PC-3 (cell line): ENCODE results near the gene NR1D1. TPM values are rescaled to one million over a fixed set of nuclear protein-coding genes. Genes with fewer than 3 reads are reported as not detected.

Experiments used
- ATAC-seq: fragments of 200-7000 bp; cut with Tn5 transposase; 2 replicates; pipeline ENCODE4 v1.9.1; 2020; ENCODE audit warnings: mild to moderate bottlenecking, moderate library complexity
- BruUV-seq: library from RNA; stranded (reverse); fragments of 400-500 nt; replicated peaks from 2 replicates; lab custom pipeline; 2021; lab: Mats Ljungman, UMichigan
- CTCF ChIA-PET: fragments of 300-600 bp; sonication (Branson Sonifier 250); formaldehyde crosslinking; loops from one replicate; lab custom pipeline; 2022; ENCODE audit warnings: antibody characterized with exemption; lab: Charles Lee
- POLR2A ChIA-PET: fragments of 300-600 bp; sonication (Branson Sonifier 250); formaldehyde crosslinking; loops from one replicate; lab custom pipeline; 2022; ENCODE audit warnings: antibody characterized with exemption; ENCODE audit not compliant: unreplicated experiment; lab: Charles Lee
- DNase-seq: peaks from one replicate; pipeline ENCODE4 v3.0.0-alpha.2; 2015
- H2AFZ ChIP-seq: fragments of 300-600 bp; sonication (generic); 2 replicates; pipeline ENCODE4 v1.6.0; 2016; ENCODE audit warnings: antibody characterized with exemption, low read length
- H3F3A ChIP-seq: fragments of 300-600 bp; sonication (generic); one replicate; pipeline ENCODE4 v1.6.0; 2017; ENCODE audit warnings: antibody characterized with exemption, low read length, control low read depth, mild to moderate bottlenecking; ENCODE audit not compliant: unreplicated experiment
- H3K27ac ChIP-seq: fragments of 300-600 bp; sonication (generic); 2 replicates; pipeline ENCODE4 v1.5.1; 2016; ENCODE audit warnings: mild to moderate bottlenecking, low read length
- H3K27me3 ChIP-seq: fragments of 300-600 bp; sonication (generic); 2 replicates; pipeline ENCODE4 v1.6.1; 2016; ENCODE audit warnings: low read length, mixed read lengths
- H3K36me3 ChIP-seq: fragments of 300-600 bp; sonication (generic); 2 replicates; pipeline ENCODE4 v1.6.1; 2016; ENCODE audit warnings: low read depth, mixed run types, low read length, mixed read lengths
- H3K4me1 ChIP-seq: fragments of 300-600 bp; sonication (generic); 2 replicates; pipeline ENCODE4 v1.5.1; 2016; ENCODE audit warnings: low read length; ENCODE audit not compliant: insufficient read depth
- H3K4me2 ChIP-seq: fragments of 300-600 bp; sonication (generic); 2 replicates; pipeline ENCODE4 v1.6.0; 2016; ENCODE audit warnings: low read length
- H3K4me3 ChIP-seq: fragments of 300-600 bp; sonication (generic); 2 replicates; pipeline ENCODE4 v1.5.1; 2016; ENCODE audit warnings: mild to moderate bottlenecking, low read length, mixed read lengths
- H3K79me2 ChIP-seq: fragments of 300-600 bp; sonication (generic); 2 replicates; pipeline ENCODE4 v1.6.1; 2017; ENCODE audit warnings: low read length, mixed read lengths
- H3K9ac ChIP-seq: fragments of 300-600 bp; sonication (generic); 2 replicates; pipeline ENCODE4 v1.6.0; 2016; ENCODE audit warnings: mild to moderate bottlenecking, low read length
- H3K9me2 ChIP-seq: fragments of 300-600 bp; sonication (generic); replicated peaks from 2 replicates; pipeline ENCODE4 v1.6.1; 2016; ENCODE audit warnings: mixed run types, low read length, mixed read lengths
- H3K9me3 ChIP-seq: fragments of 300-600 bp; sonication (generic); 2 replicates; pipeline ENCODE4 v1.6.1; 2016; ENCODE audit warnings: low read length, mixed read lengths
- H4K20me1 ChIP-seq: fragments of 300-600 bp; sonication (generic); 2 replicates; pipeline ENCODE4 v1.6.1; 2016; ENCODE audit warnings: low read length, mixed read lengths
- CTCF ChIP-seq: fragments of 300-600 bp; sonication (generic); conservative IDR thresholded peaks from 2 replicates; pipeline ENCODE4 v1.5.1; 2017; ENCODE audit warnings: antibody characterized with exemption, low read depth, mild to moderate bottlenecking, low read length
- EZH2 ChIP-seq: fragments of 300-600 bp; sonication (generic); IDR thresholded peaks from one replicate; pipeline ENCODE4 v1.6.1; 2017; ENCODE audit warnings: antibody characterized with exemption, mild to moderate bottlenecking, low read length; ENCODE audit not compliant: unreplicated experiment
- EZH2phosphoT487 ChIP-seq: fragments of 300-600 bp; sonication (generic); IDR thresholded peaks from 2 replicates; pipeline ENCODE4 v1.6.1; 2018; ENCODE audit warnings: mild to moderate bottlenecking, antibody characterized with exemption, low read length, borderline replicate concordance
- intact Hi-C: fragments of 100-400 bp; cut with micrococcal nuclease; formaldehyde crosslinking; loops from 2 replicates; pipeline ENCODE4 v1.9.0; 2023
- total RNA-seq: library from RNA; depleted of rRNA; stranded (reverse); fragments of >200 nt; gene quantifications from 2 replicates; pipeline ENCODE4 v1.2.3, GENCODE V29; 2014

Gene NR1D1
- total RNA-seq, 1 experiment from 2014 or later: 7.1 TPM

DNA sequence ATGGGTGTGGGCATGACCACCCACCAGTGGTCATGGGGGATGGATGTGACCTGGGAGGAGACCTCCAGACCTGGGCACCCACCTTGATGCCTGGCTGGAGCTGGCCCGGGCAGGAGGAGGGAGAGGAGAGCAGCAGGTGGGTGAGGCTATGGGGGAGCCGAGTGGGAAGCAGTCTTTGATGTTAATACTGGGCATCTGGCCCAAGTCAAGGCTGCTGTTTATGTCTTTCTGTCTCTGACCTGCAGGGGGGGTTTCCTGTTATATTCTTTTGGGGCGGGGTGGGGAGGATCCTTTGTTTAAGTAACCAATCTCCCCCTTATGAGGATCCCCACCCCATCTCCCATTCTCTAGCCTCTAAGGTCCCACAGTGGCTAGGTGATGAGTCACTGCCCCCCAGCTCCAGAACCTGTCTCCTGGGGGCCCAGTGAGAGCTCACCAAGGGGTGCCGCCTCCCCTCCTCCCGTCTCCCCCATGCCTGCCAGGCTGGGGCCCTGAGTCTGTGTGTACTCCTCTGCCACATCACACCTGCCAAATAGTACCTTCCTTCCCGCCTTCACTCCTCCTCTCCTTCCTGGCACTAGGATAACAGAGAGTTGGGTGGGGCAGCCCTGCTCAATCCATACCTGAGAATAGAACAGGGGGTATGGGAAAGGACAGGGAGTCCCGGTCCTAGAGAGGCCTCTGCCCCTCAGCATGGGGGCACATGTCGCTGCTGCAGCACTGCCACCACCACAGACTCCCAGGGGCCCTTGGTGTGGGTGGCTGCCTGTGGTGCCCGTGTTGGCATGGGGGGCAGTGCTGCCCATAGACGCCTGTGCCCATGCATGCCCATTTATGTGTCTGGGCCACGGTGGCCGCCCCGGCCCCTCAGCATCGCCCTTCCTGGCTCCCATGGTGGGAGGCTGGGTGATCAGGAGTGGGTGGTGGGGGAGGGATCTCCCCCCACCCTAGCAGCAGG, 30.4 kb downstream of the NR1D1 start:
- no peaks in the 10 kb centered on the region for H3F3A ChIP-seq
- intact Hi-C loops: no loop called here
- ChIA-PET POLR2A (no interaction called here), CTCF (no interaction called here)
- H3K9me3 ChIP-seq: no peaks in the 10 kb centered on the region
- H3K9ac ChIP-seq: no peak overlapping the region
- no peaks in the 10 kb centered on the region for H4K20me1 ChIP-seq
- ATAC-seq (peak; percentile 45; the same call in 1 of the 2 replicates), DNase-seq (peak; percentile 25)
- no peaks in the 10 kb centered on the region for H3K9me2 ChIP-seq
- H3K4me3 ChIP-seq: no peak overlapping the region
- no peak overlapping the region for H3K27ac ChIP-seq
- no peaks in the 10 kb centered on the region for H3K36me3 ChIP-seq
- no peak overlapping the region for H3K4me2 ChIP-seq
- peaks cover 33% of the 10 kb centered on the region for H3K4me1 ChIP-seq
- H3K27me3 ChIP-seq: no peaks in the 10 kb centered on the region
- H3K79me2 ChIP-seq: no peaks in the 10 kb centered on the region
- no peak overlapping the region for H2AFZ ChIP-seq
- TF ChIP-seq EZH2phosphoT487 (no peak), EZH2 (no peak), CTCF (peak; percentile 22; the same call in 1 of the 2 replicates)
- no TSS peak for BruUV-seq

DNA sequence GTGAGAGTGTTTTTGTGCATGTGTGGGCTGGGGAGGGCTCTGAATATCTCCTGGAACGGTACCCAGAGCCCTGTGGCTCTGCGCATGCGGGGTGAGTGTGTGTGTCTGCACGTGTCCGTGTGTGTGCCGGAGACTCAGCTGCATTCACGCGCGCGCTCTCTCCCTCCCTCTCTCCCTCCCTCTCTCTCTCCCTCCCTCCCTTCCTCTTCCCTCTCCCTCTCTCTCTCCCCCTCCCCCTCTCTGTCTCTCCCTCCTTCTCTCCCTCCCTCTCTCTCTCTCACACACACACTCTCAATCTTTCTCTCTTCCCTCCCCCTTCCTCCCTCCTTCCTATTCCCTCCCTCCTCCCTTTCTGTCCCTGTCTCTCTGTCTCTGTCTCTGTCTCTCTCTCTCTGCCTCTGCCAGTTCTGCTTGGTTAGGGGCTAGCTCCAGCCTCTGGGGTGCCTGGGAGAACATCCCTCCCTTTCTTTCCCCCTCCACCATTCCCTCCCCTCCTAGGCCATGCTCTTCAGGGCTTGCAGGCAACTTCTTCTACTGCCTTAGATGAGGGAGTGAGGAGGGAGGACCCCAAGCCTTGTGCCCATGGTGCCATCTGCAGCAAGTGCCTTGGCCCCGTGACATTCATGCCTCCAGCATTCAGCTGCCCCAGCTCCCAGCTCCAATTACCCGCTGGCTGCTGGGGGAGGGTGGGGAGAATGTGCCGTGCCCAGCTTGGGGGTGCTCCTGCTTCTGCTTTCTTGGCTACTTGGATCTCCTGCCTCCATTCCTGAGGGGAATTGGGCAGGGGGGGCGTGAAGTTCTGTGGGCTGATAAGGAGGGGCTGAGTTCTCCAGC, 31.3 kb downstream of the NR1D1 start:
- Histone ChIP-seq H3K4me1 (peaks cover 35% of the 10 kb centered on the region), H3K4me2 (peak overlapping the region; percentile 75), H3K9ac (peak overlapping the region; percentile 32), H2AFZ (peak overlapping the region; percentile 70), H3K27ac (no peak overlapping the region), H3K9me3 (no peaks in the 10 kb centered on the region), H3K27me3 (no peaks in the 10 kb centered on the region), H3K79me2 (no peaks in the 10 kb centered on the region), H3K9me2 (no peaks in the 10 kb centered on the region), H3K4me3 (peak overlapping the region; percentile 43; the same call in 1 of the 2 replicates), H4K20me1 (no peaks in the 10 kb centered on the region), H3K36me3 (no peaks in the 10 kb centered on the region), H3F3A (no peaks in the 10 kb centered on the region)
- no peak for TF ChIP-seq EZH2
- no peak for TF ChIP-seq CTCF
- no peak for TF ChIP-seq EZH2phosphoT487
- POLR2A ChIA-PET: interaction anchor here (0.6 kb wide), 1 partner anchor 45 kb away, joined by 4 read pairs; no protein-coding TSS in a partner anchor
- ATAC-seq: peak; percentile 44
- intact Hi-C loops: no loop called here
- CTCF ChIA-PET: interaction anchor here (0.6 kb wide), 1 partner anchor 276 kb away, joined by 9 read pairs; no protein-coding TSS in a partner anchor
- BruUV-seq: no TSS peak
- DNase-seq: peak; percentile 25
